Activated naive CD4-positive, alpha-beta T cell treated with anti-CD3 and anti-CD28 coated beads, Interleukin-2, amount 50 U/mL, for 72 hours (primary cell): ENCODE data around the gene ANKRD24. TPM values are rescaled to one million over a fixed set of nuclear protein-coding genes. Genes with fewer than 3 reads are reported as not detected.
"Not testable (repeated sequence)": the region's sequence is repeated elsewhere in the genome, so short reads cannot be mapped to it uniquely, and the experiment has no call there.

Experiments used
- ATAC-seq, 2 donors: fragments of 150-1000 bp; cut with Tn5 transposase; 2 replicates each; pipeline ENCODE4 v1.10.0; 2021; ENCODE audit warnings: mild to moderate bottlenecking in 2 of 2, moderate library complexity in 2 of 2
- DNase-seq, 2 donors: peaks; one replicate each; pipeline ENCODE4 v3.0.0; 2021 to 2022; ENCODE audit warnings: low spot score in 2 of 2
- H3K27ac Mint-ChIP-seq, 2 donors: one replicate each; pipeline ENCODE4 v1.8.0; 2022; ENCODE audit warnings: mild to moderate bottlenecking in 2 of 2, mixed read lengths in 2 of 2
- H3K36me3 Mint-ChIP-seq, 2 donors: one replicate each; pipeline ENCODE4 v1.8.0; 2022; ENCODE audit warnings: mixed read lengths in 2 of 2
- H3K9me3 Mint-ChIP-seq, 2 donors: one replicate each; pipeline ENCODE4 v1.8.0; 2022; ENCODE audit warnings: mixed read lengths in 2 of 2
- total RNA-seq, 2 donors: library from RNA; stranded (reverse); gene quantifications; one replicate each; pipeline ENCODE4 v1.2.3, GENCODE V29; 2022

Gene ANKRD24
- total RNA-seq, 2 donors from 2014 or later = 1.7 to 4.2 TPM

- peak; percentile 53 to 62 for ATAC-seq
- Mint-ChIP-seq H3K27ac (no peak overlapping the region), H3K36me3 (peaks cover 10% of the 10 kb centered on the region in 2 donors), H3K9me3 (no peaks in the 10 kb centered on the region)
- DNase-seq = peak; percentile 67 to 92
Observed at GRCh38 chr19:4186087-4186993, 3.9 kb downstream of the ANKRD24 start.

DNA sequence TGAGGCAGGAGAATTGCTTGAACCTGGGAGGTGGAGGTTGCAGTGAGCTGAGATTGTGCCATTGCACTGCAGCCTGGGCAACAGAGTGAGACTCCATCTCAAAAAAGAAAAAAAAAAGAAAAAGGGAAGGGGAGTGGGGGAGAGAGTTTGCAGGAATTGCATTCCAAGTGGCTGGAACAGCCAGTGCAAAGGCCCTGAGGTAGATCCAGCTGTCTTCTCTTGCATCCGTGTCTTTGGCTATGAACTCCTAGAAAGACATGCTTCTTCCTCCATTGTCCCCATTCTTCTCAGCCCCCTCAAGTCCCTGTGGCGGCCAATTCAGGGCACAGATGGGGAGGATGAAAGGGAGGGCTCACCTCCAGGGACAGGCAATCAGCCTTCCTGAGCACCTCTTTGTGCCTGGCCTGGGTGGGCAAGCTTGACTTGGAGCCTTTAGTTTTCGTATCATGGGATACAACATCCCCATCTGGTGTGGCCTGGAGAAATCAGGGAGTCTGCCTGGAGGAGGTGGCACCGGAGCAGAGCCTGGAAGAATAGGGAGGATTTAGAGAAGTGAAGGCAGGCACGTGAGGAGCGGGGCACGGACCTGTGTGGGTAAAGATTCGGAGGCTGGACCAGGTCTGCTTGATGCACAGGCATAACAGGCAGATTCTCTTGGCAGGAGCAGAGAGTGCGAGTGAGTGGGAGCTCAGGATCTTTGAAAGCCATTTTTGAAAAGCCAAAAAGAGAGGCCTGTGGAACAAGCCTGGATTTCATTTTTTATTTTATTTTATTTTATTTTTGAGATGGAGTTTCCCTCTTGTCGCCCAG, 5.0 kb downstream of the ANKRD24 start:
- no peaks in the 10 kb centered on the region for H3K9me3 Mint-ChIP-seq
- DNase-seq = no peak

DNA sequence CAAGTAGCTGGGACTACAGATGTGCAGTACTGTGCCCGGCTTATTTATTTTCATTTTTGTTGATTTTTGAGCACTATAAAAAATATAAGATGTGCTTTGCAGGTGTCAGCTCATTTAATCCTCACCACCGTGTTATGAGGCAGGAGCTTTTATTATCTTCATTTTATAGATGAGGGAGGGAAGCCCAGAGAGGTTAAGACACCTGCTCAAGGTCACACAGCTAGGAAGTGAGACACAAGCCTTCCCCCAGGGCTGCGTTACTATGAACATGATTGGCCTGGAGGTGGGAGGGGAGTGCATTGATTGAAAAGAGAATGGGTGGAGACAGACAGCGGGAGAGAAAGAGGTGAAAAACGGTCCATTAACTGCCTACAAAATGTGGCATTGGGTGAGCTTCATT, 7.2 kb downstream of the ANKRD24 start:
- Mint-ChIP-seq H3K27ac (no peak overlapping the region), H3K36me3 (no peaks in the 10 kb centered on the region), H3K9me3 (no peaks in the 10 kb centered on the region)
- DNase-seq = no peak
- no peak for ATAC-seq

More for the DNA sequence above, 5.0 kb downstream of the ANKRD24 start:
- no peak overlapping the region for H3K27ac Mint-ChIP-seq
- peaks cover 3% of the 10 kb centered on the region in 2 donors for H3K36me3 Mint-ChIP-seq
- ATAC-seq = no peak

GRCh38 chr19:4192537-4192936, 10.0 kb downstream of the ANKRD24 start:
- ATAC-seq, H3K27ac Mint-ChIP-seq, DNase-seq: not testable (repeated sequence)

DNA sequence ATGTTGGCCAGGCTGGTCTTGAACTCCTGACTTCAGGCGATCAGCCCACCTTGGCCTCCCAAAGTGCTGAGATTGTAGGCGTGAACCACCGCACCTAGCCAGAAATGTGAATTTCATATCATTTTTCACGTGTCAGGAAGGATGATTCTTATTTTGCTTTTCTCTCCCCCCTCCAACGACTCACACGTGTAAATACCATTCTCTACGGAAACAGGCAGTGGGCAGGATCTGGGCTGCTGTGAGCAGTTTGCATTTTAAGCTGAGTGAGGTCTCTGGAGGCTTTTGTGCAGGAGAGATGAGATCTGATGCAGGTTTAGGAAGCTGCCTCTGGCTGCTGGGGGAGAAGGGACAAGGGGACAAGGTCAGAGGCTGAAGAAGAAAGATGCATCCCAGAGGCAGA, 11.9 kb downstream of the ANKRD24 start:
- Mint-ChIP-seq H3K36me3 (peaks cover 14 to 19% of the 10 kb centered on the region in 2 donors), H3K27ac (no peak overlapping the region), H3K9me3 (peaks cover 0 to 11% of the 10 kb centered on the region in 2 donors)
- no peak for DNase-seq
- ATAC-seq = no peak

More at GRCh38 chr19:4192537-4192936, 10.0 kb downstream of the ANKRD24 start:
- not testable (repeated sequence) for H3K9me3 Mint-ChIP-seq, H3K36me3 Mint-ChIP-seq

DNA sequence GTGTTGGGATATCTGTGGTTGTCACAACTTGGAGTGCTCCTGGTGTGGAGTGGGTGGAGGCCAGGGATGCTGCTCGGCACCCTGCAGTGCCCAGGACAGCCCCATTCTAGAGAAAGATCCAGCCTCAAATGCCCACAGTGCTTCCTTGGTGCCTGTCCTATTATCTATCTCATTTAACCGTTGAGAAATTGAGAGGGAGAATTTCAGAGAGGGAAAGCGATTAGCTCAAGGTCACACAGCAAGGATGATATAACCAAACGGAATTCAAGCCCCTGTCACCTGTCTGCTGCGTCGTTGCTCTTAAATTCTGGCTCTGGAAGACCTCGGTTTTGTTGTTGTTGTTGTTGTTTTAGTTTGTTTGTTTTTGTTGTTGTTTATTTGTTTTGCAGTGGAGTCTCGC, 13.5 kb downstream of the ANKRD24 start:
- Mint-ChIP-seq H3K36me3 (peaks cover 14 to 19% of the 10 kb centered on the region in 2 donors), H3K27ac (no peak overlapping the region), H3K9me3 (peaks cover 0 to 11% of the 10 kb centered on the region in 2 donors)
- ATAC-seq (no peak), DNase-seq (no peak)

DNA sequence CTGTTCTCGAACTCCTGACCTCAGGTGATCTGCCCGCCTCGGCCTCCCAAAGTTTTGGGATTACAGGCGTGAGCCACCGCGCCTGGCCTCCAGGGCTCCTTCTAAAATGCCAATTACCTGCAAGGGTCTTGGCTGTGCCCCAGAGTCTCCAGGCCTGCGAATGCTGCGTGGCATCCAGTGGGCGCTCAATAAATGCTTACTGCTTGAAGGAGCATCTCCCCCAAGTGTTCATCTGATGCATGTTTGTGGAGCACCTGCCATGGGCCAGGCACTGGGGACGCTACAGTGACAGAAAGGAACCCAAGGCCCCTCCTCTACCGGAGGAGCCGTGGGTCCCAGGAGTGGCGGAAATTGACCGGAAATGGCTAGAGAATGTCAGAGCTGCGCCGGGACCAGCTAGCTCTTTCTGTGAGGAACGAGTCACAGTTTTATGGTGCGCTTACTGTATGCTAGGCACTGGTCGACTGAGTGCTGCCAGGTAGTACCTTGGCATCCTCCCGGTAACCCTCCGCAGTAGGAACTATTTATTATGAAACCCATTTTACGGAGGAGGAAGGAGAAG, 14.2 kb downstream of the ANKRD24 start:
- peaks cover 0 to 11% of the 10 kb centered on the region in 2 donors for H3K9me3 Mint-ChIP-seq
- ATAC-seq = no peak
- H3K36me3 Mint-ChIP-seq = peaks cover 14 to 19% of the 10 kb centered on the region in 2 donors
- no peak for DNase-seq
- no peak overlapping the region for H3K27ac Mint-ChIP-seq

GRCh38 chr19:4197228-4197624, 14.7 kb downstream of the ANKRD24 start:
- H3K27ac Mint-ChIP-seq = no peak overlapping the region
- peaks cover 0 to 11% of the 10 kb centered on the region in 2 donors for H3K9me3 Mint-ChIP-seq
- DNase-seq (no peak), ATAC-seq (no peak)
- peaks cover 14 to 19% of the 10 kb centered on the region in 2 donors for H3K36me3 Mint-ChIP-seq

- peaks cover 14 to 19% of the 10 kb centered on the region in 2 donors for H3K36me3 Mint-ChIP-seq
- no peak for ATAC-seq
- no peak for DNase-seq
- no peak overlapping the region for H3K27ac Mint-ChIP-seq
- H3K9me3 Mint-ChIP-seq = peaks cover 0 to 11% of the 10 kb centered on the region in 2 donors
Observed at GRCh38 chr19:4197625-4198466, 15.4 kb downstream of the ANKRD24 start.

GRCh38 chr19:4198467-4199126, 16.1 kb downstream of the ANKRD24 start:
- H3K9me3 Mint-ChIP-seq = peaks cover 0 to 11% of the 10 kb centered on the region in 2 donors
- no peak for ATAC-seq
- no peak overlapping the region for H3K27ac Mint-ChIP-seq
- no peak for DNase-seq
- H3K36me3 Mint-ChIP-seq = peaks cover 14 to 19% of the 10 kb centered on the region in 2 donors

- Mint-ChIP-seq H3K9me3 (peaks cover 0 to 11% of the 10 kb centered on the region in 2 donors), H3K36me3 (peaks cover 14 to 19% of the 10 kb centered on the region in 2 donors), H3K27ac (no peak overlapping the region)
- ATAC-seq (no peak), DNase-seq (no peak)
Observed at GRCh38 chr19:4199699-4200293, 17.3 kb downstream of the ANKRD24 start.

DNA sequence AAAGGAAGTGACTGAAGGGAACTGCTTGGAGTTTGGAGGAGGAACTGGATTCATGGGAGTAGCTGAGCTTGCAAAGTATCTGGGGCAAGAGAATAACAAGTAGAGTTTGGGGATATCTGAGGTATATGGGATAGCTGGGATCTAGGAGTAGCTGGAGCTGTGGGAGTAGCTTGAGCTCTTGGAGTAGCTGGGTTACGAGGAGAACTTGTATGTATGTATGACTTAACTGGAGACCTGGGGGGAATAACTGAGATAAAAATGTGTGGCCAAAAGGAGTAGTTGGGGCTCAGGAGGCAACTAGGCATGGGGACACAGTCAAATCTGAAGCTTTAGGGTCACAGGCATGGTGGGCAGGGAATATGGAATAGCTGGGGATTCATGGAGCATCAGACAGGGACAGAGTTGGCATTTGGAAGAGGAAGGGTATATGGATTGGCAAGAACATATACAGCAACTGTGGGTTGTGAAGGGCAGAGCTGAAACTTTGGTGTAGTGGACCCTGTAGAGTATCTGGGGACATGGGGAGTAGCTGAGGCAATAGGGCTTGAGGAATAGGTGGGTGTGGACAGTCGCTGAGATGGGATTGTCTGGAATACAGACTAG, 18.6 kb downstream of the ANKRD24 start:
- ATAC-seq (no peak), DNase-seq (no peak)
- Mint-ChIP-seq H3K9me3 (peaks cover 0 to 11% of the 10 kb centered on the region in 2 donors), H3K27ac (no peak overlapping the region), H3K36me3 (peaks cover 14 to 19% of the 10 kb centered on the region in 2 donors)

DNA sequence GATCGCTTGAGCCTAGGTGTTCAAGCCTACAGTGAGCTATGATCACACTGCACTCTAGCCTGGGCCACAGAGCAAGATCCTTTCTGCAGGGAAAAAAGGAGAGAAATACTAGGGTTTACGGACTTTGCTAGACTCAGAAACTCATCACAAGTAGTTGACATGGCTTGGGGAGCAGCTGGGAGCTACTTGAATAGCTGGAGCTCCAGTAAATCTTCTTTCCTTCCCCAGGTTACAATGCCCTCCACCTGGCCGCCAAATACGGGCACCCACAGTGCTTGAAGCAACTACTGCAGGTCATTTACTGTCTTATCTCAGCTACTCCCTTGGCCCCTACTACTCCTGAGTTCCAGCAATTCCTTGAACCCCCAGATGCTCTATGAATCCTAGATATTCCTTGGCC, 19.3 kb downstream of the ANKRD24 start:
- no peak for DNase-seq
- no peak for ATAC-seq
- Mint-ChIP-seq H3K27ac (no peak overlapping the region), H3K9me3 (peaks cover 0 to 11% of the 10 kb centered on the region in 2 donors), H3K36me3 (peaks cover 12 to 17% of the 10 kb centered on the region in 2 donors)

DNA sequence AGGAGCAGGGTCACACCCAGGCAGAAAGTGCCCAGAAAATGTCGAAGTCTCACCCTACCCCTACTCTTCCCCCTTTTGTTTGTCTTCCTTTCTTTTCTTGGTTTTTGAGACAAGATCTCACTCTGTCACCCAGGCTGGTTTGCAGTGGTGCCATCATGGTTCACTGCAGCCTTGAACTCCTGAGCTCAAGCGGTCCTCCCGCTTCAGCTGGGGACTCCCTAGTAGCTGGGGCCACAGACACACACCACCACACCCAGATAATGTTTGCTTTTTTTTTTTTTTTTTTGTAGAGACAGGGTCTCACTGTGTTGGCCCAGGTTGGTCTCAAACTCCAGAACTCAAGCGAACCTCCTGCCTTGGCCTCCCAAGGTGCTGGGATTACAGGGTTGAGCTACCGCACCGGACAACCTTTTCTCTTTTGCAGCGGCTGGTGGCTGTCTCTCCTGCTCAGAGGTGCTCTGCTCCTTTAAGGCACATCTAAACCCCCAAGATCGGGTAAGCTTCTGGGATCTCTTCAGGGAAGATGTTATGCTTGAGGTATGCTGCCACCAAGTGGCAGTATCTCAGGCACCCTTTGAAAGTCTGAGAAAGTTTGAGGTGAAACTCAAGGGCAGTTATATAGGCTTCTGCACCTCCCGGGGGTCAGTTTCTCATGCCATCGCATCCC, 24.5 kb downstream of the ANKRD24 start:
- H3K27ac Mint-ChIP-seq = no peak overlapping the region
- H3K36me3 Mint-ChIP-seq = no peaks in the 10 kb centered on the region
- DNase-seq (no peak), ATAC-seq (no peak)
- H3K9me3 Mint-ChIP-seq = no peaks in the 10 kb centered on the region
